ENCODE results near the gene ADCY1. TPM values are rescaled to one million over a fixed set of nuclear protein-coding genes. Genes with fewer than 3 reads are reported as not detected.

The ADCY1 gene
- total RNA-seq, 1 donor from 2014 or later = 13.7 TPM

- Mint-ChIP-seq H3K4me3 (no peak overlapping the region), H3K27me3 (ENCODE audit: low read depth) (no peaks in the 10 kb centered on the region), H3K9me3 (no peaks in the 10 kb centered on the region), H3K36me3 (ENCODE audit: low read depth) (peaks cover 4% of the 10 kb centered on the region), H3K4me1 (peaks cover 9% of the 10 kb centered on the region), H3K27ac (ENCODE audit: unreplicated experiment) (no peak overlapping the region)
- no peak for DNase-seq (ENCODE audit: low read depth, low spot score)
- TF ChIP-seq, protein P1, sequence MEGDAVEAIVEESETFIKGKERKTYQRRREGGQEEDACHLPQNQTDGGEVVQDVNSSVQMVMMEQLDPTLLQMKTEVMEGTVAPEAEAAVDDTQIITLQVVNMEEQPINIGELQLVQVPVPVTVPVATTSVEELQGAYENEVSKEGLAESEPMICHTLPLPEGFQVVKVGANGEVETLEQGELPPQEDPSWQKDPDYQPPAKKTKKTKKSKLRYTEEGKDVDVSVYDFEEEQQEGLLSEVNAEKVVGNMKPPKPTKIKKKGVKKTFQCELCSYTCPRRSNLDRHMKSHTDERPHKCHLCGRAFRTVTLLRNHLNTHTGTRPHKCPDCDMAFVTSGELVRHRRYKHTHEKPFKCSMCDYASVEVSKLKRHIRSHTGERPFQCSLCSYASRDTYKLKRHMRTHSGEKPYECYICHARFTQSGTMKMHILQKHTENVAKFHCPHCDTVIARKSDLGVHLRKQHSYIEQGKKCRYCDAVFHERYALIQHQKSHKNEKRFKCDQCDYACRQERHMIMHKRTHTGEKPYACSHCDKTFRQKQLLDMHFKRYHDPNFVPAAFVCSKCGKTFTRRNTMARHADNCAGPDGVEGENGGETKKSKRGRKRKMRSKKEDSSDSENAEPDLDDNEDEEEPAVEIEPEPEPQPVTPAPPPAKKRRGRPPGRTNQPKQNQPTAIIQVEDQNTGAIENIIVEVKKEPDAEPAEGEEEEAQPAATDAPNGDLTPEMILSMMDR (conservative IDR thresholded peaks at IDR 0.05) = no peak
Measured at GRCh38 chr7:45643630-45644029, 69.5 kb downstream of the ADCY1 start.

- TF ChIP-seq, protein P1 (conservative IDR thresholded peaks at IDR 0.05) = no peak
- no peaks in the 10 kb centered on the region for H3K27me3 Mint-ChIP-seq (ENCODE audit: low read depth)
- no peak overlapping the region for H3K27ac Mint-ChIP-seq (ENCODE audit: unreplicated experiment)
- no peaks in the 10 kb centered on the region for H3K9me3 Mint-ChIP-seq
- DNase-seq (ENCODE audit: low read depth, low spot score) = no peak
- H3K4me1 Mint-ChIP-seq = peaks cover 9% of the 10 kb centered on the region
- H3K36me3 Mint-ChIP-seq (ENCODE audit: low read depth) = peaks cover 6% of the 10 kb centered on the region
- no peak overlapping the region for H3K4me3 Mint-ChIP-seq
Measured at GRCh38 chr7:45644237-45644636, 70.1 kb downstream of the ADCY1 start.

DNA sequence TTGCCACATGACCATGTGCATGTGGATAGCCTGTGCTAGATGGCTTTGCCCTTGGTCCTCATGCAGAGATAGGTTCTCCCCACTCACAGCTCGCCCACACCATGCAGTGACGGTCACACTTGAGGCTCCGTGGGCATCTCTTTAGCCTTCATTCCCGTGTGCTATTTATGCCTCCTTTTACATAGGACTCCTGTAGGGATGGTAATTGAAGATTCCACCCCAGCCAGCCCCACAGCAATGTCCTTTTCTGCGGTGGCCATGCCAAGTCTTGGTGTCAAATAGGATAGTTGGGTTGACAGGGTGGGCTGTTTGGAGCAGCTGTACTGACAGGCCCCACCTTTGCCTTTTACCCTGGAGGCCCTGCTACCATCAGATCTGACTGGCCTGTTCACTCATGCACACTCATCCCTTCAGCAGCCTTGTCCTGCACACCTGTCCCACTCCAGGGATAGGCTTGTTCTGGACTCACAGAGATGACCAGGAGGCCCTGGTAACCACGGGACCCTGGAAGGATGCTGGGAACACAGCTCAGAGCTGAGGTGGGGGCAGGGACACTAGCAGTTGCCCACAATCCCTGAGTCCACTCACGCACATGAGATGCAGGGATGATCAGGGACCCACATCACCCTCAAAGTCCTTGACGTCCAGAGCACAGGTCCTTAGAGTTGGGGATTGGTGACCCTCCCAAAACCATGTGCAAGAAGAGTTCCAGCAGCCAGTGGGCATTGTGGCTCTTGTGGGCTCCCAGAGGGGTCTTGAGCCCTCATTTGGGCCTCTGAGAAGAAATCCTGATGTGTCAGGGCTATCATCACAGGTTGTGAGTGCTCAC is 71.2 kb downstream of the ADCY1 start:
- Mint-ChIP-seq H3K27me3 (ENCODE audit: low read depth) (no peaks in the 10 kb centered on the region), H3K4me1 (peaks cover 3% of the 10 kb centered on the region), H3K9me3 (no peaks in the 10 kb centered on the region), H3K27ac (ENCODE audit: unreplicated experiment) (no peak overlapping the region), H3K4me3 (no peak overlapping the region), H3K36me3 (ENCODE audit: low read depth) (peaks cover 7% of the 10 kb centered on the region)
- no peak for DNase-seq (ENCODE audit: low read depth, low spot score)
- TF ChIP-seq, protein P1 (conservative IDR thresholded peaks at IDR 0.05) = no peak

DNA sequence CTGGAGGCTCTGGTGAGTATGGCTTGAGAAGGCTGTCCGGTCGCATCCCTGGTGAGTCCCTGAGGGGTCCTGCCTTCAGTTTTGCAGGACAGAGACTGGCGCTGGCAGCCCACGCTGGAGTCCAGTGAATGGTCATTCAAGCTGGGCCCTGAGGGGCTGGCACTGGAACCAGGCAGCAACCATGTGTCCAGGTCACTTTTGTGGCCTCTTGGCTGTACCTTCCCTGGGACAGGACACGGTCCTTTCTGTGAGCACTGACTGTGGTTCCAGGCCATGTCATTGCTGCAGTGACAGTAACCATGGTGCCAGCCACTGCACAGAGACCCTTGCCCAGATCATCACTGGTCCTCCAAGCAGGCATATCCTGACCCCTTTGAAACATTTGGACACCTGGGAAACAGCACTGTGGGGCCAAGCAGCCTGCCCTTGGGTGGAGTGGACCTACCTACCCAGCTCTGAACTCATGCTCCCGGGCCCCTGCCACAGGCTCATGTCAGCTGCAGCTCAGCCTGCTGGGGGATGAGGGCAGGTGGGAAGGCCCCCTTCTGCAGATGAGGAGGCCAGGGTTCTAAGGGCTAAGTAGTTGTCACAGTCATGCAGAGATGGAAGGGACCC is 72.1 kb downstream of the ADCY1 start:
- H3K36me3 Mint-ChIP-seq (ENCODE audit: low read depth) = peaks cover 7% of the 10 kb centered on the region
- no peak overlapping the region for H3K4me3 Mint-ChIP-seq
- H3K27ac Mint-ChIP-seq (ENCODE audit: unreplicated experiment) = no peak overlapping the region
- TF ChIP-seq, protein P1 (conservative IDR thresholded peaks at IDR 0.05) = no peak
- DNase-seq (ENCODE audit: low read depth, low spot score) = no peak
- H3K27me3 Mint-ChIP-seq (ENCODE audit: low read depth) = no peaks in the 10 kb centered on the region
- H3K4me1 Mint-ChIP-seq = no peaks in the 10 kb centered on the region
- no peaks in the 10 kb centered on the region for H3K9me3 Mint-ChIP-seq

DNA sequence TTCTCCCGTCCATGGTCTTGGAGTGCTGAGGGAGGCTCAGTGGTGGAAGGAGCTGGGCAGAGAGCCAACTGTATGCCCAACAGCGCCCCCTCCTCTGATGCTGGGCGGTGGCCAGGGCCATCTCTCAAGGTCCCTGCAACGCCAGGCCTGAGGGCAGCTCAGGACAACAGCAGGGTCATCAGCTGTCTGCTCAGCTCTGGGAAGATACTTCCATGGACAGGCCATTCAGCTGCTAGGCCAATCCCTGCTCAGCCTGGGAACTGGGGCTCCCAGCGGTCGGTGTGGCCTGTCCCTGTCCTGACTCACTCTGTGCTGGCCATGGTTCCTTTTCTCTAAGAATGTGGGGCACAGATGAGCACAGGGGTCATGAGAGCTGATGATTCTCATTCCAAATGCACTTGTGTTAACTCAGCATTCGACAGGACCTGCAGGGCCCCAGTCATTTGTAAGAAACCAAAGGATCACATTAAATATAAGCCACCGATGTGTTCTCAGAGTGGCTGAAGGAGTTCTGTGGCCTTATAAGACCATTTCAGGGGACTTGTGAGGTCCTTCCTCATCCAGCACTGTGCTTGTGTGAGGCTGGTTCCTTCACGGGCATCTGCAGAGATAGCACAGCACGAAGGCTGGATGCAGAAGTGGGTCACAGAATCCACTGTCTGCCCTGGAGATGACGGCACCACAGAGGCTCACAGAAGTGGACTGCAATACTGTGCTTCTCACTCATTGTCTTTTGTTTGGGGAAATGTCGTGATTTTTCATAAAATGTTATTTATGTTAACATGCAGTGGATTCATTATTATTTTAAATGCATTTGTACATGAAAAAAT is 73.0 kb downstream of the ADCY1 start:
- Mint-ChIP-seq H3K4me1 (no peaks in the 10 kb centered on the region), H3K27ac (ENCODE audit: unreplicated experiment) (no peak overlapping the region), H3K9me3 (no peaks in the 10 kb centered on the region), H3K36me3 (ENCODE audit: low read depth) (peaks cover 7% of the 10 kb centered on the region), H3K4me3 (no peak overlapping the region), H3K27me3 (ENCODE audit: low read depth) (no peaks in the 10 kb centered on the region)
- TF ChIP-seq, protein P1 (conservative IDR thresholded peaks at IDR 0.05) = no peak
- DNase-seq (ENCODE audit: low read depth, low spot score) = no peak

Data from neural crest cell (in vitro differentiated cells).